HG02870 (cell line): ENCODE results near the gene CRYBG1.
"Not testable (repeated sequence)": the region's sequence is repeated elsewhere in the genome, so short reads cannot be mapped to it uniquely, and the experiment has no call there.

Experiments used
- ATAC-seq: cut with Tn5 transposase; IDR thresholded peaks from one replicate; pipeline ENCODE4 v1.9.1; 2021; ENCODE audit warnings: mild to moderate bottlenecking, moderate library complexity; ENCODE audit not compliant: unreplicated experiment

CRYBG1 gene

GRCh38 chr6:106496823-106497222 lies 136.3 kb downstream of the CRYBG1 start:
- ATAC-seq = no peak

- no peak for ATAC-seq
Measured at GRCh38 chr6:106501960-106502371, 141.4 kb downstream of the CRYBG1 start.

- ATAC-seq = no peak
Measured at GRCh38 chr6:106502559-106502958, 142.0 kb downstream of the CRYBG1 start.

GRCh38 chr6:106508277-106508676 lies 147.8 kb downstream of the CRYBG1 start:
- no peak for ATAC-seq

GRCh38 chr6:106508834-106509233 lies 148.3 kb downstream of the CRYBG1 start:
- ATAC-seq = no peak

- ATAC-seq = no peak
Measured at GRCh38 chr6:106509420-106510089, 149.0 kb downstream of the CRYBG1 start.

- peak; percentile 24 for ATAC-seq
Measured at GRCh38 chr6:106510090-106510970, 149.8 kb downstream of the CRYBG1 start.

- ATAC-seq = no peak
Measured at GRCh38 chr6:106511288-106512047, 151.0 kb downstream of the CRYBG1 start.

- peak; percentile 51 for ATAC-seq
Measured at GRCh38 chr6:106512048-106512967, 151.8 kb downstream of the CRYBG1 start.

- no peak for ATAC-seq
Measured at GRCh38 chr6:106512968-106513574, 152.6 kb downstream of the CRYBG1 start.

- ATAC-seq = no peak
Measured at GRCh38 chr6:106513808-106514582, 153.5 kb downstream of the CRYBG1 start.

- no peak for ATAC-seq
Measured at GRCh38 chr6:106514583-106514885, 154.0 kb downstream of the CRYBG1 start.

- ATAC-seq = not testable (repeated sequence)
Measured at GRCh38 chr6:106515582-106515981, 155.1 kb downstream of the CRYBG1 start.

GRCh38 chr6:106516616-106517015 lies 156.1 kb downstream of the CRYBG1 start:
- no peak for ATAC-seq

- ATAC-seq = no peak
Measured at GRCh38 chr6:106517706-106518105, 157.2 kb downstream of the CRYBG1 start.

GRCh38 chr6:106518748-106519147 lies 158.2 kb downstream of the CRYBG1 start:
- no peak for ATAC-seq

GRCh38 chr6:106519460-106520394 lies 159.2 kb downstream of the CRYBG1 start:
- ATAC-seq = peak; percentile 61

GRCh38 chr6:106520711-106521401 lies 160.3 kb downstream of the CRYBG1 start:
- ATAC-seq = peak; percentile 63
